ENCODE results near the gene KIF12.
"Not testable (repeated sequence)": the region's sequence is repeated elsewhere in the genome, so short reads cannot be mapped to it uniquely, and the experiment has no call there.

KIF12 gene

DNA sequence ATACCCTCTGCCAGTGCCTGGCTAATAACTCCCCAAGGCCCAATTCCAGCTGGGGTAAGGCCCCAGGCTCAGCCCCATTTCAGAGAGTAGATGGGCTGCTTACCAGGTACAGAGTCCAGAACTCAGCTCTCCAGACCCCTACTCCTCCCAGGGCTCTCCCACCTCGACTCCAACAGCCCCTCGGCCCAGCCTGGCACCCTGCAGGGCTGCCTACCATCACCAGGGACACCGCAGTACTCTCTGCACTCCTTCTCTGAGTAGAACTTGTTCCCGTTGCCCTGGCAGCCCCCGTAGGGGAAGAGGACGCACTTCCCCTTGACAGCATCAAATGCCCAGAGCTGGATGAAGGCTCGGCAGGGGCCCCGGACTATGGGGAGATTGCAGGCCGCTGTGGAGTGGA, 38.4 kb downstream of the KIF12 start:
- no peak for DNase-seq

- DNase-seq, result no peak
These were observed 39.0 kb downstream of the KIF12 start for GRCh38 chr9:114060070-114060469.

GRCh38 chr9:114059047-114059803, 39.9 kb downstream of the KIF12 start:
- no peak for DNase-seq

DNA sequence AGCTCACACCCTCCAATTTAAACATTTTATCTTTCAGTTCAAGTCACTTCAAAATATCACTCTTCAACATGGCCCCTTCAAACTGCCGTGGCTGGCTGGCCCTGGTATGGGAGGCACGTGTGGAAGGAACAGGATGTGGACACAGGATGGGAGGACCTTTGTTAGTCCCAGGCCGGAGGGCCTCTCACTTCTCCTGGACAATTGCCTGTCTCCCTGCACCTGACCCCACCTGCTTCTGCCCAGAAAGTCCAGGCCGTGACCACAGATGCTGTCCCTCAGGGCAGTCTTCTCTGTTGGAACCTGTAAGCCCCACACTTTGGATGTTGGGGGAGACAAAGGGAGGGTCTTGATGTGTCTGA, 40.4 kb downstream of the KIF12 start:
- DNase-seq, result no peak

DNA sequence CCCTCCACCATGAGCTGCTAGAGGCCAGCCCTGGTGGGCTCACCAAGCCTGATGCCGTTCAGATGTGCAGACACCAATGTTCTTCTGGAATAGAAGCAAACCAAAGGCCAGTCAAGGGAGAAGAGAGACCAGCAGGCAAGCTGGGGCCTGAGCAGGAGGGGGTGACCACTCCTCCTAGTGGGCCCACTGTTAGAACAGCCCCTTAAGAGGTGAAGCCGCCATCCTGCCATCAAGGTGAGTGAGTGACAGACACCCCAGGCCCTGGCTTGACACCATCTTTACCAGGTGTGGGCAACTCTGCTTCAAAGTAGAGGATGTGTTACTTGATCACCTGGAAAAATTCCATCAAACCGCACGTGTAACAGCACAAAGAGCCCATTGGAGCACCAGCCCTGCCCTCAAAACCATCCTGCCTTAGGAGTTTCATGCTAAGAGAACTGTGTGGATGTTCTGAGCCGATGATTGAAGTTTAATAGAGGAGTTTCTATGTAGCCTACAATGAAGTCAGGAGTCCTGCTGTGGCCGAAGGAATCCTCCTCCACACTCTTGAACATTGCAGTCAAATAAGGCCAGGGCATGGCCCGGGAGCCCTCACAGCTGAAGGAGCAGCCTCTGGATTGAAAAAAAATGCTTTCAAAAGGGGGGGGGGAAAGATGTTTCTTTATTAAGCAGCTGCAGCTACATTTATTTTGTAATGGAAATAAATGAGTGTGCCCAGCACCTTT, 41.8 kb downstream of the KIF12 start:
- DNase-seq, result no peak

DNA sequence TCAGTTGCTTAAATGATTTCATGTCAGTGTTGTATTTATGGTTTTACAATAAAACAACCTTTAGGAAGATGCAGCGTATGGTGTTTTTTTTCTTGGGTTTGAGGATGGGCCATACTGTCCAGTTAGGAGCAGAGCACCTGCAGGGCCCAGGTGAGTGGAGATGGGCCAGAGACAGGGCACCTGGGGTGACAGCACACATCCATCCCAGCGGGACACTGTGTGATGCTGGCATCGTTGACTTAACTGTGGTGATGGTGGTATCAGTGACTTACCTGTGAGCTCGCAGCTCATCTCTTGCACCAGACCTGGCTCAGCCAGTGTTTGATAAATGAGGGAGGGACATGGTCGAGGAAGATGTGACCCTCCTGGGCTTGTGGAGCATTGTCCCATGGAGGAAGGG, 42.6 kb downstream of the KIF12 start:
- DNase-seq, result no peak

DNA sequence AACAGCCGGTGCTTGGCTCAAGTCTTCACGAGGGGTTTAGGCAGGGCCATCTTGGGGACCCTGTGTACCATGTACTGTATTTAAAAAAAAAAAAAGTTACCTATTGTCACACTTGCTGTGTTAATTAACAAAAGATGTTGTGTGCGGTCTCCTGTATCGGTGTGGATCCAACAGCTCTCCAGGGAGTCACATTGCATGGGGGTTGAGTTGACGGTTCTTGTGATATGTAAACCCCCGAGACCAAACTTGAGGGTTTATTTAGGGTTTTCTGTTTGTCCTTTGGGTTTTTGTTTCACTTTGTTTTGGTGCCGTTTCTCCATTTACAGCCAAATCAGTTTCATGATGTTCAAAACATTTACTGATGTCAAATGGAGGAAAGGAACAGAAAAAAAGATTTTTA, 43.2 kb downstream of the KIF12 start:
- no peak for DNase-seq

DNA sequence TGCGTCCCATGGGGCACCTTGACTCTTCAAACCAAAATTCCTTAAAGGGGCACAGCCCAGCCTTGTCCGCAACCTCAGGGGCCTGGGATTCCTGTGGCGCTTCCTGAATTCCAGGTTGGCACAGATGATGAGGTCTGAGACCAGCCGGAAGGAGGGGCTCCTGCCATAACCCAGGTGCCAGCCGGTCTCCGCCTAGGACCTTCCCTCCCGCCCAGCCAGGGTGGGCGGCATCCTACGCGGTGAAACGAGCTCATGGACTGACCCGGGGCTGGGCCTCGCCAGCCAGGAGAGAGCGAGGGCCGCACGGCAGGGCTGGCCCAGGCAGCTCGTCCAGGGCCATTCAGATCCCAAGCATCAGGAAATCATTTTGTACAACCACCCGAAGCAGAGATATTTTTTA, 44.0 kb downstream of the KIF12 start:
- DNase-seq, result no peak

DNA sequence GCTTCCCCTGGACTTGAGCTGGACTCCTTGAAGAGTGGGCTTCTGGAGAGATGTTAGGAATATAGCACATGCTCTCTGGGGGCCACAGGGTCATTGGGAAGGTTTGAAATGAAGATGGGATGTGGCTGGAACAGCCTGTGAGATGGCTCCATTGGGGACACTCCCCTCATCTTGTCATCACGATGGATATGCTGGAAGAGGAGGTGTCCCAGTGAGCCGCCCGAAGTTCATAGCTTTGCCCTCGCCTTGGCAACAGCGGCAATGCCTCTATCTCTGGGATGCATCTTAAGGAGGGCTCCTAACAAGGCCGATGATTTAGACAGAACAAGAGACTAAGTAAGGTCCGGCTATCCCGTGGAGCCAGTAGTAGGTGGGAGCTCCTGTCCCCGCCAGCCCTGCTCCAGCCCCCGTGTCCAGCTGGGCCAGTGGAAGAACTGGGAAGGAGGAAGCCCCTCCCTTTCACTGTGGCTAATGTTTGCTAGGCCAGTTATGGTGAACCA, 44.9 kb downstream of the KIF12 start:
- no peak for DNase-seq

DNA sequence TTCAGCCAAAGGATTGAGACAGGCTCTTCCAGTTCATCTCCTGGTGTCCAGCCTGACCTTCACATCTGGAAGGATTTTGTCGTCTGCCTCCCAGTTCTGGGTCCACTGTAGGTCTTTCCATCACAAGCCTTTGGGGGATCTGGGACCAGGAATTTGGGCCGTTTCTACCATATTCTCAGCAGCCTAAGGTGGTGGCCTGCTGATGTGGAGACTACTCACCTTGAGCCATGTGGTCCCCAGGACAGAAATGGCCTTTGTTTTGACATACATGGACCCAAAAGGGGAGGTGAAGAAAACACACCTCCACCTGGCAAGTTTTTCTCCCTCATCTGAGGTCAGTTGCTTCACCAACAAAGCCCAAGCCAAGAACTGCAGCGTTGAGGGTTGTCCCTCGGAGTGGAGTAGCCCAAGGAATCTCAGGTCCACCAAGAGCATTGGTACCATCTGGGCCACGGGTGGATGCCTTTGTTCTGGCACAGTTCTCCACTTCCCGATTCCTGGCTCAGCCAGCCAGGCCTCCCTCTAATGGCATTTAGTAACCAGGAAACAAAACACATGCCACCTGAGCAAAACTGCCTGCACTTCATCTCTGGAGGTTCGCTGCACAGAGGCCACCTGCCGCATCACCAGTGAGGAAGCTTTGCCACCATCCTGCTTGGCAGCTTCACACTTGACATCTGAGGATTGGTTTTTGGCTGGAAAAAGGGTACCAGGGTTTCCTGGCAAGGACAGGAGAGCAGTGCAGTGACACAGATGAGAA, 45.7 kb downstream of the KIF12 start:
- no peak for DNase-seq

DNA sequence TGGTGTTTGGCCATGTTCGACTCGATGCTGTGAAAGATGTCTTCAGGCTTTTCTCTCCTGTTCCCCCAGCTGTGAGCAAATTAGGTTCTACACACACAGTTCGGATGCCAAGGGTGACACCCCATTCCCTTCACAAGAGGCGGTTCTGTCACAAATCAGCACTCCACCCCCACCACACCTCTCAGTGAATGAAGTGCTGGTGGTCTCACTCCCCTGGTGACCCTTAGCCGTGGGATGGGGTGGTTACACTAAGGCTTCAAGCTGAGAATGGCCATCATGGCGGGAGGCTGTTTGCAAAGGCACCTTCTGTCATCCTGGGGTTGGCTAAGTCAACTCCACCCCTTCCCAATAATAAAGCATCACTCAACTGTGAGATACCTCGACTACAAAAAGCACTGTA, 47.4 kb downstream of the KIF12 start:
- DNase-seq, result no peak

DNA sequence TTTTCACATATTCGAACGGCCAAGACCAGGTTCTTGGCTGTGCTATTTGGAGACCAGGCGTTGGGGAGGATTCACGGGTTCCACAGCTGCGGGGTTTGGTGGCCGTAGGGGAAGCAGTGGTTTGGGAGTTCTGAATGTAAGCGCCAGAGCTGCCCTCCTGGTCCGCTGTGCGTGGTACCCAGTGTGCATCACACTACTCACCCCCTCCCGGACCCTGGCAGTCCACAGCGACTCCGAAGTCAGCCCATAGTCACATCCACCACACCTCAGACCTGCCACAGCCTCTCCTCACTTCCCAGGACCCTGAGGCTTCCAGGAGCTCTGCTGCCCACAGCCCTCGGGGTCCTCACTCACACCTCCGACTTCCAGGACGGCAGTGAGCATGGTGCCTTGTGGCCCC, 47.8 kb downstream of the KIF12 start:
- DNase-seq, result no peak

GRCh38 chr9:114050646-114051045, 48.4 kb downstream of the KIF12 start:
- DNase-seq, result no peak

GRCh38 chr9:114050226-114050568, 48.9 kb downstream of the KIF12 start:
- no peak for DNase-seq

- no peak for DNase-seq
These were observed 49.5 kb downstream of the KIF12 start for GRCh38 chr9:114049441-114050225.

DNA sequence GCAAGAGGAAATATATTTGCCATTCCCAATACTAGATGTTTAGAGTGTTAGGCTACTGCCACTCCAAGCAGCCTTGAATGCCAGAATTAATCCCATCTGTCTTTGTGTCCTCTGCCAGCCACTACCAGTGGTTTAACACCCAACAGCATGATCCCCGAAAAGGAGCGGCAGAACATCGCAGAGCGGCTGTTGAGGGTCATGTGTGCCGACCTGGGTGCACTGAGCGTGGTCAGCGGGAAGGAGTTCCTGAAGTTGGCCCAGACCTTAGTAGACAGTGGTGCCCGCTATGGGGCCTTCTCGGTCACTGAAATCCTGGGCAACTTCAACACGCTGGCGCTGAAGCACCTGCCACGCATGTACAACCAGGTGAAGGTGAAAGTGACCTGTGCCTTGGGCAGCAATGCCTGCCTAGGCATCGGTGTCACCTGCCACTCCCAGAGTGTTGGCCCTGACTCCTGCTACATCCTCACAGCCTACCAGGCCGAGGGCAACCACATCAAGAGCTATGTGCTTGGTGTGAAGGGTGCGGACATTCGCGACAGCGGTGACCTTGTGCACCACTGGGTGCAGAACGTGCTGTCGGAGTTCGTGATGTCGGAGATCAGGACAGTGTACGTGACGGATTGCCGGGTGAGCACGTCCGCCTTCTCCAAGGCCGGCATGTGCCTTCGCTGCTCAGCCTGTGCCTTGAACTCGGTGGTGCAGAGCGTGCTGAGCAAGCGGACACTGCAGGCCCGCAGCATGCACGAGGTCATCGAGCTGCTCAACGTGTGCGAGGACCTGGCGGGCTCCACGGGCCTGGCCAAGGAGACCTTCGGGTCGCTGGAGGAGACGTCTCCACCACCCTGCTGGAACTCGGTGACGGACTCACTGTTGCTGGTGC, 50.3 kb downstream of the KIF12 start:
- no peak for DNase-seq

DNA sequence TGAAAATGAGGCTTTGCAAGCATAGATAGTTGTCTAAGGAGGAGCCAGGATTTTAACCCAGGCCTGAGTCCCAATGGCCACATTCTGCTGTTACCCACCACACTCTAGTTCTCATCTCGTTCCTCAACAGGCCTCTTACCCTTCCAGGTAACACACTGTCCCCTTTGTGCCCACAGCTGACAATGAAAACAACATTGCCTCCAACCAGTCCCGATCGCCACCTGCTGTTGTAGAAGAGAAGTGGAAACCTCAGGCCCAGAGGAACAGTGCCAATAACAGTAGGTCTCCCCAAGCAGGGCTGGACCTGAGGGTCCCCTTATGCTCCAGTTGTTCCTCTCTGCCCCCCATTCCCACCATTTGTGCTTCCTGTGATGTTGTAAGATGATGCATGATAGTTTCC, 51.4 kb downstream of the KIF12 start:
- no peak for DNase-seq

DNA sequence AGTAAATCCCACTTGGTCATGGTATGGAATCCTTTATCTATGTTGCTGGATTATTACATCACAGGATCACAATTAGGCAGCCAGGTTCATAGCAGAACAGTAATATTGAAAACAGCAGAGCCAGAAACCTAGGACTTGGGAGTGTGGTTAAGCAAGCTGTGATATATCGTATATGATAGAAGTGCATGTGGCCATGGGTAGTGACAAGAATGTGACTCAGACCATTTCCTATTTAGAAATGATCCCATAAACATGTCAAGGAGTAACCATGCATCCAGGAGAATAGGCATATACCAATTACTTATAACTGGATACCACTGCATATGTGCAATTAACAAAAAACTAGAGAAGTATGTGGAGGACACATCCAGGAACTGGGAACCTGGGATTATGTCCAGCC, 52.2 kb downstream of the KIF12 start:
- no peak for DNase-seq

GRCh38 chr9:114046237-114046755, 52.8 kb downstream of the KIF12 start:
- DNase-seq, result no peak

- DNase-seq, result not testable (repeated sequence)
These were observed 55.4 kb downstream of the KIF12 start for GRCh38 chr9:114043660-114044059.

Data from SIG-M5 (cell line).